22Rv1 (cell line): ENCODE results near the gene NDUFA3.
A peak's percentile ranks its signal among the peaks of the same experiment; 100 is the strongest.

Experiments used
- H3K27ac ChIP-seq: fragments of 450-650 bp; 2 replicates; pipeline ENCODE4 v1.5.1; 2017
- ZFX ChIP-seq: fragments of 450-650 bp; IDR thresholded peaks from 2 replicates; pipeline ENCODE4 v1.6.1; 2017; ENCODE audit warnings: antibody characterized with exemption, borderline replicate concordance
- TF ChIP-seq, protein P1 (sequence below): fragments of 450-650 bp; IDR thresholded peaks from 2 replicates; pipeline ENCODE4 v1.5.1; 2017; ENCODE audit warnings: mild to moderate bottlenecking

NDUFA3 gene

GRCh38 chr19:54133957-54134590 lies 31.4 kb downstream of the NDUFA3 start:
- peak overlapping the region; percentile 42 for H3K27ac ChIP-seq
- TF ChIP-seq, protein P1, sequence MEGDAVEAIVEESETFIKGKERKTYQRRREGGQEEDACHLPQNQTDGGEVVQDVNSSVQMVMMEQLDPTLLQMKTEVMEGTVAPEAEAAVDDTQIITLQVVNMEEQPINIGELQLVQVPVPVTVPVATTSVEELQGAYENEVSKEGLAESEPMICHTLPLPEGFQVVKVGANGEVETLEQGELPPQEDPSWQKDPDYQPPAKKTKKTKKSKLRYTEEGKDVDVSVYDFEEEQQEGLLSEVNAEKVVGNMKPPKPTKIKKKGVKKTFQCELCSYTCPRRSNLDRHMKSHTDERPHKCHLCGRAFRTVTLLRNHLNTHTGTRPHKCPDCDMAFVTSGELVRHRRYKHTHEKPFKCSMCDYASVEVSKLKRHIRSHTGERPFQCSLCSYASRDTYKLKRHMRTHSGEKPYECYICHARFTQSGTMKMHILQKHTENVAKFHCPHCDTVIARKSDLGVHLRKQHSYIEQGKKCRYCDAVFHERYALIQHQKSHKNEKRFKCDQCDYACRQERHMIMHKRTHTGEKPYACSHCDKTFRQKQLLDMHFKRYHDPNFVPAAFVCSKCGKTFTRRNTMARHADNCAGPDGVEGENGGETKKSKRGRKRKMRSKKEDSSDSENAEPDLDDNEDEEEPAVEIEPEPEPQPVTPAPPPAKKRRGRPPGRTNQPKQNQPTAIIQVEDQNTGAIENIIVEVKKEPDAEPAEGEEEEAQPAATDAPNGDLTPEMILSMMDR, result no peak
- no peak for TF ChIP-seq ZFX

- H3K27ac ChIP-seq, result peak overlapping the region; percentile 88
- TF ChIP-seq, protein P1, result no peak
- no peak for TF ChIP-seq ZFX
Measured at GRCh38 chr19:54136086-54136863, 33.6 kb downstream of the NDUFA3 start.

DNA sequence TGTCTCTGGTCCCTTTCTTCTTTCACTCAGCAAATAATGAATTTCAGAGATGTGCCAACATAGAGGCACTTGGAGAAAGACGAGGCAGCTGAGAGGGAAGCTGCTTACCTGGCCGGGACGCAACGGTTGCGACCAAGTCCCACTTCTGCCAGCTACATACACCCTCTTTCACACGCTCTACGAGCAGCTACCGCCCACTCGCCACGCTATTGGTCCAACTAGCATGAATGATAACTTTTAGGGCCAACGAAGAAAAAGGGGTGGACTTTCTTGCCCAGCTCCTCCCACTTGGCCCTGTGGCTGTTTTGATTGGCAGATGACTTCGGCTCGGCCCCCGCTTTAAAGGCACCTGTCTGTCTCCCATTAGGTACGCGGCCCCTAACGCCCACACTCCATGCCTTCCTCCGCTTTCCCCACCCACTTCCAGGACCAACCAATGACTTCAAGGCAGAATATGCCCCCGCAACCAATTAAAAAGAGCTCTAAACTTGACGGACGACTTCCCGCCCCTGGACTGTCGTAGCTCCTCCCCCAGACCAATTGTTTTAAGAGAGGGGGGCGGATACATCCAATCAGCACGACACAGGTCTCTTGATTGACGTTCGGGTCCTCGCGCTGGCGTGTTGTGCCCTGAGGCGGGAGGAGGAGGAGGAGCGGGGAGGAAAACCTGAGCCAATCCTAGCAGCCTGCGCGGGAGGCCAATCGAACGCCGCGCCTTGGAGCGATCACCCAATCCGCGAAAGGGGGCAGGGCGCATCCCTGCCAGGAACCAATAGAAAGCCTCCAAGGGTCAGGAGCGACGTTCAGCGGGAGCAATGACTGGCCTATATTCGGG lies 34.4 kb downstream of the NDUFA3 start:
- H3K27ac ChIP-seq, result peak overlapping the region; percentile 88
- no peak for TF ChIP-seq ZFX
- TF ChIP-seq, protein P1, result no peak

DNA sequence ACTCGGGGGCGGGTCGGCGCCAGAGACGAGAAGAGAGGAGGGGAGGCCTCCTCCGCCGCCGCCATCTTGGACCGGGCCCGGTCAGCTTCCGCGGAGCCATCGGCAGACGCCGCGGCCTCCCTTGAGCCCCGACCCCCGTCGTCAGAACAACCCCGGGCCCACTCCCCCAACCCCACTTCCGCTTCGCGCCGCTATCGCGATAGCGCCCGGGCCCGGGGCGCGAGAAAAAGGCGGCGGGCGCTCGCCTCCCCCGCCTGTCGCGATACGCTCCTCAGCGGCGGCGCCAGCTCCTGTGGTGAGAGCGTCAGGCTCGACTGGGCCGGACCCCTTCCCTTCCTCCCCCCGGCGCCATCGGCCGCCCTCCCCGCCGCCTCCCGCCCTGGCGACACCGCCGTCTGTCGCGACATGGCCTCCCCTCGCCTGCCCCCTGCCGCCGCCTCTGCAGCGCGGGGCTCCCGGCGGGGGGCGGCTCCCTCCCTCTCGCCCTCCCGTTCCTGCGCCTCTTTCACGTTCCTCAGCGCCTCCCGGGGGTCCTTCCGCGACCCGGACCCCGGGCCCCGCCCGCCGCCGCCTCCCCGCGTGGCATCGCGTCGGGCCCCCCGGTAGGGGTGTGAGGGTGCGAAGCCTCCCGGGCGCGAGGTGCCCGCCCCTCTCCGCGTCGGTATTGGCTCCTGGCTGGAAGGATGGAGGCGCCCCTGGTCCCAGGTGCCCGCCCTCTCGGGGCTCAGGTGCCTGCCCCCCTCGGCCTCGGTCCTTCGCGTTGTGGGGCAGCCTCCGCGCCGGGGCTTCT lies 35.2 kb downstream of the NDUFA3 start, which contains the start of gene CNOT3:
CNOT3 (plus strand) TSS at position 64 of the 790 bp plus-strand sequence. CDS start 5,217 bp downstream, outside the sequence.
- H3K27ac ChIP-seq, result peak within 1 kb of the TSS; percentile 88

DNA sequence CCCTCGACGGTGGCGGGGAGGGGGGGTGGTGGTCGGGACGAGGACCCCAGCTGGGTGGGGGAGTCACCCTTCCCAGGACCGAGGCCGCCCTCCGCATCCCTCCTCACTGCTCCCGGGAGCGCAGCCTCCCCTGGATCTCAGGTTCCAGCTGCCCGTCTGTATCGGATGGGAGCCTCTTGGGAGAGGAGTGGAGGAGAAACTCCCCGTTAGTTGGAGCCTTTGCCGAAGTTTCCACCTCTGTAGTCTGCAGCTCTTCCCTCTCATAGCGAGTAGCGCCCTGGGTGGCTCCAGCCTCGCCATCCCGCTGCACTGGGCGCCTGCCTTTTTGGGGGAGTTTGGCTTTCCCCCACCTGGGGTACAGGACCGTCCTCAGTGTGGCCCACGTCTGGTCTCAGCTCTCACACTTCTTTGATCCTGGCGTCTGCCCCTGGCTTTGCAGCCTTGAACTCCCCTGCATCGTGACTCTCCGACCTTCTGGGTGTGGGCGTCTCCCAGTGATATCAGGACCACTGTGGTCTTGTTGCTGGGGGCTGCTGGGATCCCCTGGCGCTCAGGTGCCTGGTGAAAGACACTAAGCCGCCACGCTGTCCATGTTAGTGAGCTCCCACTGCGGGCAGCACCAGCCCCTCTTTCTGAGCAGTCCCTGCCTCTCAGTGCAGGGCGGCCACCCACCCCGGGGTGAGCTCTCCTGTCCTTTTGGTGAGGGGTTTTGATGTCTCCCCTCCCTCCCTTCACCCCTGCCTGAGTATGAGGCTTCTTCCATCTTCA lies 36.0 kb downstream of the NDUFA3 start:
- peak overlapping the region; percentile 83 for H3K27ac ChIP-seq
- TF ChIP-seq, protein P1, result no peak
- no peak for TF ChIP-seq ZFX

More for the DNA sequence above, 35.2 kb downstream of the NDUFA3 start, which contains the start of gene CNOT3:
- TF ChIP-seq, protein P1, result no peak
- no peak for TF ChIP-seq ZFX

DNA sequence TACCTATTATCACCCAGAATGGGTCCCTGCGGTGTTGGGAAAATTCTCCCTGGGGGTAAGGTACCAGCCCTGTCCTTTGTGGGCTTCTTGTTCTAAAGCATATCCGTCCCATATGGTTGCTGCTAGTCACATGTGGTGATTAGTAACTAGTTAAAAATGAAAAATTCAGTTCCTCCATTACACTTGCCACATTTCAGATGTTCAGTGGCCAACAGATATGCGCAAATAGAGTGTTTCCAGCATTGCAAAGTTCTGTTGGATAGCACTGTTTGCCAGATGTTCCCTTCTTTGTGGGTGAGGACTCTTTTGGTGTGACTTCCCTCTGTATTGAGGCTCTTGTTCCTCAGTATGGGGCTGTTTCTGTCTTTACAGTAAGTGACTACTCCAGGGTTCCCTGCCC lies 38.7 kb downstream of the NDUFA3 start:
- no peak overlapping the region for H3K27ac ChIP-seq
- TF ChIP-seq, protein P1, result no peak
- no peak for TF ChIP-seq ZFX
